DND-41 (cell line): ENCODE results near the gene TMLHE.

Experiments used
- ATAC-seq: fragments of 200-7000 bp; cut with Tn5 transposase; 3 replicates; pipeline ENCODE4 v1.9.1; 2021; ENCODE audit warnings: low read depth; ENCODE audit not compliant: insufficient read depth
- DNase-seq: peaks from one replicate; pipeline ENCODE4 v3.0.0-alpha.2; 2020
- H2AFZ ChIP-seq: 2 replicates; pipeline ENCODE4 v1.6.0; 2012; ENCODE audit warnings: low read depth, low read length
- H3K27ac ChIP-seq: 2 replicates; pipeline ENCODE4 v1.5.1; 2012; ENCODE audit warnings: low read length, inconsistent platforms
- H3K27me3 ChIP-seq: fragments of 200-600 bp; sonication (generic); 2 replicates; pipeline ENCODE4 v1.6.0; 2012; ENCODE audit warnings: low read length, mild to moderate bottlenecking, inconsistent platforms; ENCODE audit not compliant: insufficient read depth, poor library complexity
- H3K36me3 ChIP-seq: 2 replicates; pipeline ENCODE4 v1.5.1; 2012; ENCODE audit warnings: low read length, inconsistent platforms; ENCODE audit not compliant: insufficient read depth
- H3K4me1 ChIP-seq: 2 replicates; pipeline ENCODE4 v1.5.1; 2012; ENCODE audit warnings: mild to moderate bottlenecking, low read length; ENCODE audit not compliant: insufficient read depth
- H3K4me2 ChIP-seq: 2 replicates; pipeline ENCODE4 v1.6.0; 2012; ENCODE audit warnings: mild to moderate bottlenecking, moderate library complexity, low read length, inconsistent platforms; ENCODE audit not compliant: insufficient read depth
- H3K4me3 ChIP-seq, 2 experiments: fragments of 200-600 bp in 1 of 2; shearing (Covaris generic) in 1 of 2; 2 replicates each; pipeline ENCODE4 v1.5.1; 2012 to 2016; ENCODE audit warnings: inconsistent platforms in 2 of 2, low read length in 2 of 2, mild to moderate bottlenecking in 2 of 2, low read depth in 1 of 2, moderate library complexity in 1 of 2
- H3K79me2 ChIP-seq: 2 replicates; pipeline ENCODE4 v1.6.0; 2012; ENCODE audit warnings: low read length, inconsistent platforms; ENCODE audit not compliant: insufficient read depth
- H3K9ac ChIP-seq: 2 replicates; pipeline ENCODE4 v1.6.0; 2012; ENCODE audit warnings: low read depth, mild to moderate bottlenecking, inconsistent platforms, low read length, moderate library complexity
- H3K9me3 ChIP-seq: 2 replicates; pipeline ENCODE4 v1.5.1; 2012; ENCODE audit warnings: low read length, moderate library complexity, mild to moderate bottlenecking, inconsistent platforms; ENCODE audit not compliant: insufficient read depth, severe bottlenecking
- H4K20me1 ChIP-seq: 2 replicates; pipeline ENCODE4 v1.6.0; 2012; ENCODE audit warnings: low read length; ENCODE audit not compliant: insufficient read depth
- CTCF ChIP-seq: IDR thresholded peaks from 2 replicates; pipeline ENCODE4 v1.5.1; 2012; ENCODE audit warnings: borderline replicate concordance, low read length, moderate library complexity, mild to moderate bottlenecking; ENCODE audit not compliant: poor library complexity, severe bottlenecking; ENCODE audit errors: extremely low read depth
- EZH2 ChIP-seq: IDR thresholded peaks from 3 replicates; pipeline ENCODE4 v1.6.1; 2012; ENCODE audit warnings: borderline replicate concordance, low read depth, mild to moderate bottlenecking, moderate library complexity, low read length, inconsistent platforms; ENCODE audit not compliant: severe bottlenecking

The TMLHE gene

GRCh38 chrX:155611302-155611701 lies 1.4 kb downstream of the TMLHE start:
- Histone ChIP-seq H2AFZ (no peak overlapping the region), H3K36me3 (no peaks in the 10 kb centered on the region; the same call in 1 of the 2 replicates), H3K27me3 (no peaks in the 10 kb centered on the region), H3K4me3 (peak overlapping the region in 1 of 2 experiments; percentile 89; a peak in 1 of 4 replicates), H3K9me3 (peaks cover 4% of the 10 kb centered on the region), H4K20me1 (no peaks in the 10 kb centered on the region), H3K79me2 (peaks cover 55% of the 10 kb centered on the region), H3K4me1 (peaks cover 20% of the 10 kb centered on the region), H3K4me2 (peak overlapping the region; percentile 82), H3K9ac (peak overlapping the region; percentile 85; the same call in 1 of the 2 replicates), H3K27ac (no peak overlapping the region)
- ATAC-seq (no peak), DNase-seq (no peak)
- TF ChIP-seq EZH2 = no peak
- no peak for TF ChIP-seq CTCF

DNA sequence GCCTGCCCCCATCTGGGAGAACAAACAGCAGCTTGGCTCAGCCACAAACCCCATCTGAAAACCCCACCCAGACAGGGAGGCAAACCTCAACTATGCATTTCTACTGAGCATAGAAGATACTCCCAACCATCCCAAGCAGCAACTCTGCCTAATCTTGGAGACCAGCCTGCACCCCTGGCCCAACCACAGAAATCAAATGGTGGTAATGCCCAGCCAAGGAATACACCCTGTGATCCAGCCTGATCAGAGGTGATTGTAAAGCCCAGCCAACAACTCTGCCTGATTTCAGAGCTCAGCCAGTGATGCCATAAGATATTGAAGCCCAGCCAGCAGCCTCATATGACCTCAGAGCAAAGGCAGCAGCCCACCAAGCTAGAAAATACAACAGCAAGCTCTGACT lies 19.8 kb downstream of the TMLHE start:
- no peak overlapping the region for H3K9ac ChIP-seq
- peaks cover 5% of the 10 kb centered on the region for H3K9me3 ChIP-seq
- ATAC-seq (no peak), DNase-seq (no peak)
- peaks cover 28% of the 10 kb centered on the region; the same call in 1 of the 2 replicates for H3K79me2 ChIP-seq
- H3K36me3 ChIP-seq = no peaks in the 10 kb centered on the region; the same call in 1 of the 2 replicates
- no peak for TF ChIP-seq EZH2
- TF ChIP-seq CTCF = no peak
- no peak overlapping the region for H3K27ac ChIP-seq
- H4K20me1 ChIP-seq = no peaks in the 10 kb centered on the region
- H3K4me1 ChIP-seq = no peaks in the 10 kb centered on the region
- no peak overlapping the region for H3K4me2 ChIP-seq
- H2AFZ ChIP-seq = no peak overlapping the region
- H3K4me3 ChIP-seq = no peak overlapping the region
- H3K27me3 ChIP-seq = no peaks in the 10 kb centered on the region

DNA sequence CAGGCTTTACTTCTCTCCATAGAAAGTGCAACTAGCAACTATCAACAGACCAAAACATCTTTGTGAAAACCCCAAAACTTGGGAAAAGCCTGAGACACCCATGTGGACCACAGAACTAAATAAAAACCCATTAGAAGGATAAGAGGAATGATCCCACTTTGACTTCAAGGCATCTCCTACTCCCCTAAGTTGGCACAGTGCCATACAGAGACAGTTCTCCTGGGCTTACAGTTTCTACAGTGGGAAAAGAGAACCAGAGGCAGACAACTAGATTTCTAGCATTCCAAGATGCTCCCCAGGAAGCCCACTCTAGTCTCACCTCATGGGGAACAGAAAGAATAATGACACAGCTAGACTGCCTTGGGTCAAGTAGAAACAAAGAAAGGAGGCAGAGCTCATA lies 20.4 kb downstream of the TMLHE start:
- H3K9ac ChIP-seq = no peak overlapping the region
- TF ChIP-seq CTCF (no peak), EZH2 (no peak)
- no peak overlapping the region for H3K27ac ChIP-seq
- H3K36me3 ChIP-seq = no peaks in the 10 kb centered on the region; the same call in 1 of the 2 replicates
- H2AFZ ChIP-seq = no peak overlapping the region
- ATAC-seq (no peak), DNase-seq (no peak)
- no peaks in the 10 kb centered on the region for H3K4me1 ChIP-seq
- no peaks in the 10 kb centered on the region for H4K20me1 ChIP-seq
- H3K79me2 ChIP-seq = peaks cover 26% of the 10 kb centered on the region; the same call in 1 of the 2 replicates
- H3K27me3 ChIP-seq = no peaks in the 10 kb centered on the region
- no peak overlapping the region for H3K4me2 ChIP-seq
- no peak overlapping the region for H3K4me3 ChIP-seq
- peaks cover 5% of the 10 kb centered on the region for H3K9me3 ChIP-seq
